ENCODE results near the gene NDUFS7.

NDUFS7 gene

GRCh38 chr19:1401138-1401888 lies 17.6 kb downstream of the NDUFS7 start, which contains the start of gene GAMT:
Gene GAMT, minus strand, starts transcription at chr19:1401542. Its CDS starts 66 bp downstream, at chr19:1401476.
- DNase-seq (ENCODE audit: low spot score), result peak; percentile 47

GRCh38 chr19:1401889-1402217 lies 18.1 kb downstream of the NDUFS7 start:
- DNase-seq (ENCODE audit: low spot score), result no peak

GRCh38 chr19:1402411-1403070 lies 18.8 kb downstream of the NDUFS7 start:
- DNase-seq (ENCODE audit: low spot score), result no peak

GRCh38 chr19:1406774-1407527 lies 23.2 kb downstream of the NDUFS7 start:
- DNase-seq (ENCODE audit: low spot score), result peak; percentile 99

GRCh38 chr19:1407528-1408299 lies 24.0 kb downstream of the NDUFS7 start, which contains the start of gene DAZAP1:
Gene DAZAP1, plus strand, starts transcription at chr19:1407586. Its CDS starts 188 bp downstream, at chr19:1407774.
- DNase-seq (ENCODE audit: low spot score), result no peak

GRCh38 chr19:1408300-1409203 lies 24.8 kb downstream of the NDUFS7 start:
- DNase-seq (ENCODE audit: low spot score), result peak; percentile 50

GRCh38 chr19:1409204-1410005 lies 25.7 kb downstream of the NDUFS7 start:
- DNase-seq (ENCODE audit: low spot score), result no peak

- no peak for DNase-seq (ENCODE audit: low spot score)
Measured at GRCh38 chr19:1410136-1410786, 26.6 kb downstream of the NDUFS7 start.

- DNase-seq (ENCODE audit: low spot score), result no peak
Measured at GRCh38 chr19:1410789-1411188, 27.1 kb downstream of the NDUFS7 start.

- DNase-seq (ENCODE audit: low spot score), result peak; percentile 30
Measured at GRCh38 chr19:1411255-1412191, 27.8 kb downstream of the NDUFS7 start.

GRCh38 chr19:1412323-1412923 lies 28.7 kb downstream of the NDUFS7 start:
- no peak for DNase-seq (ENCODE audit: low spot score)

GRCh38 chr19:1412995-1413800 lies 29.5 kb downstream of the NDUFS7 start:
- no peak for DNase-seq (ENCODE audit: low spot score)

- DNase-seq (ENCODE audit: low spot score), result no peak
Measured at GRCh38 chr19:1416014-1416841, 32.5 kb downstream of the NDUFS7 start.

GRCh38 chr19:1417145-1417544 lies 33.4 kb downstream of the NDUFS7 start:
- no peak for DNase-seq (ENCODE audit: low spot score)

- DNase-seq (ENCODE audit: low spot score), result no peak
Measured at GRCh38 chr19:1417681-1418495, 34.2 kb downstream of the NDUFS7 start.

- DNase-seq (ENCODE audit: low spot score), result no peak
Measured at GRCh38 chr19:1418496-1418775, 34.7 kb downstream of the NDUFS7 start.
